ENCODE data around the gene SPRYD7.

SPRYD7 gene

DNA sequence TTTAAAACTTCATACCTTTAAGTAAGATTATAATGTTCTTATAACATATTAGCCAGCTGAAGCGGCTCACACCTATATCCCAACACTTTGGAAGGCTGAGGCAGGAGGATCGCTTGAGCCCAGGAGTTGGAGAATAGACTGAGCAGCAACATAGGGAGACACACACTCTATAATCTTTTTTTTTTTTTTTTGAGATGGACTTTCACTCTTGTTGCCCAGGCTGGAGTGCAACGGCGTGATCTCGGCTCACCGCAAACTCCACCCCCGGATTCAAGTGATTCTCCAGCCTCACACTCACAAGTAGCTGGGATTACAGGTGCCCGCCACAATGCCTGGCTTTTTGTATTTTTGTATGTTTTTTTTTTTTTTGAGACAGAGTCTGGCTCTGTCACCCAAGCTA, 37.3 kb downstream of the SPRYD7 start:
- H3K9me3 Mint-ChIP-seq = no peaks in the 10 kb centered on the region
- no peak overlapping the region for H3K27ac Mint-ChIP-seq
- no peaks in the 10 kb centered on the region for H3K4me1 Mint-ChIP-seq
- no peak overlapping the region for H3K4me3 Mint-ChIP-seq
- H3K36me3 Mint-ChIP-seq = no peaks in the 10 kb centered on the region
- H3K27me3 Mint-ChIP-seq = no peaks in the 10 kb centered on the region

GRCh38 chr13:49897713-49898112, 38.4 kb downstream of the SPRYD7 start:
- H3K36me3 Mint-ChIP-seq = no peaks in the 10 kb centered on the region
- no peak overlapping the region for H3K4me3 Mint-ChIP-seq
- no peaks in the 10 kb centered on the region for H3K9me3 Mint-ChIP-seq
- H3K4me1 Mint-ChIP-seq = no peaks in the 10 kb centered on the region
- H3K27ac Mint-ChIP-seq = no peak overlapping the region
- H3K27me3 Mint-ChIP-seq = no peaks in the 10 kb centered on the region

GRCh38 chr13:49895826-49896225, 40.3 kb downstream of the SPRYD7 start:
- Mint-ChIP-seq H3K4me3 (no peak overlapping the region), H3K4me1 (no peaks in the 10 kb centered on the region), H3K27ac (no peak overlapping the region), H3K9me3 (no peaks in the 10 kb centered on the region), H3K27me3 (no peaks in the 10 kb centered on the region), H3K36me3 (no peaks in the 10 kb centered on the region)

DNA sequence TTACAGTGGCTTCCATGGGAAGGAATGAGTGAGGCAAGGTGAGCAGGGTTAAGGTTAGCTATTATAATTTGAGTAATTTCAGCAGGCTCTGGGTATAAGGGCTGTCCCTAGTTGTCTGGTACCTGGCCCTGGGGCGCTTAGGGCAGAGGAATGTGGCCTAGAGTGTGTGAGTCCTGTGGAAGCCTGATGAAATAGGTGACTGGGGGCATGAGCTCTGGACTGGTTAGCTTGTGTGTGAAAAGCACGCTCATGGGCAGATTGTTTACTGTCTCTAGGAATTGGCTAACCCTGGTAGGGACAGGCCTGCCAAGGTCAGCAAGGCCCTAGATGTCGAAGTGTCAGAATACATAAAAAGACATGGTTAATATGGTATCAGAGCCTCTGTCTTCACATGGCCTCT, 42.5 kb downstream of the SPRYD7 start:
- Mint-ChIP-seq H3K4me1 (no peaks in the 10 kb centered on the region), H3K27me3 (no peaks in the 10 kb centered on the region), H3K36me3 (no peaks in the 10 kb centered on the region), H3K9me3 (no peaks in the 10 kb centered on the region), H3K27ac (no peak overlapping the region), H3K4me3 (no peak overlapping the region)

DNA sequence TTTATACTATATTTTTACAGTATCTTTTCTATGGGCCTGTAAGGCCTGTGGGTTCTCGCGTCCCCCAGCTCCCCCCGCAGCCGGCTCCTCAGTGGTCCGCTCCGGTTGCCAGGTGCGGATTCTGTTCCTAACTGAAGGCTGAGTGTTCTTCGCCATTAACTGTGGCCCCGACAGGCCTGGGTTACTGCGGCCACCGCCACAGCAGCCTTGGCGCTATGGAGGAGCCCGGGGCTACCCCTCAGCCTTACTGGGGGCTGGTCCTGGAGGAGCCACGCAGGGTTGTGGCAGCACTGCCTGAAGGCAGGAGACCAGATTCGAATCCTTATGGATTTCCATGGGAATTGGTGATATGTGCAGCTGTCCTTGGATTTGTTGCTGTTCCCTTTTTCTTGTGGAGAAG, 45.8 kb downstream of the SPRYD7 start:
- Mint-ChIP-seq H3K9me3 (no peaks in the 10 kb centered on the region), H3K27me3 (no peaks in the 10 kb centered on the region), H3K27ac (no peak overlapping the region), H3K4me1 (no peaks in the 10 kb centered on the region), H3K36me3 (no peaks in the 10 kb centered on the region), H3K4me3 (no peak overlapping the region)

- H3K36me3 Mint-ChIP-seq = peaks cover 6% of the 10 kb centered on the region
- no peaks in the 10 kb centered on the region for H3K4me1 Mint-ChIP-seq
- peaks cover 11% of the 10 kb centered on the region for H3K27me3 Mint-ChIP-seq
- H3K27ac Mint-ChIP-seq = no peak overlapping the region
- peaks cover 11% of the 10 kb centered on the region for H3K9me3 Mint-ChIP-seq
- H3K4me3 Mint-ChIP-seq = no peak overlapping the region
These were observed 57.5 kb downstream of the SPRYD7 start for GRCh38 chr13:49878682-49879081.

- H3K27ac Mint-ChIP-seq = no peak overlapping the region
- no peaks in the 10 kb centered on the region for H3K4me1 Mint-ChIP-seq
- peaks cover 11% of the 10 kb centered on the region for H3K27me3 Mint-ChIP-seq
- H3K36me3 Mint-ChIP-seq = peaks cover 6% of the 10 kb centered on the region
- H3K4me3 Mint-ChIP-seq = no peak overlapping the region
- peaks cover 11% of the 10 kb centered on the region for H3K9me3 Mint-ChIP-seq
These were observed 58.4 kb downstream of the SPRYD7 start for GRCh38 chr13:49877629-49878218.

DNA sequence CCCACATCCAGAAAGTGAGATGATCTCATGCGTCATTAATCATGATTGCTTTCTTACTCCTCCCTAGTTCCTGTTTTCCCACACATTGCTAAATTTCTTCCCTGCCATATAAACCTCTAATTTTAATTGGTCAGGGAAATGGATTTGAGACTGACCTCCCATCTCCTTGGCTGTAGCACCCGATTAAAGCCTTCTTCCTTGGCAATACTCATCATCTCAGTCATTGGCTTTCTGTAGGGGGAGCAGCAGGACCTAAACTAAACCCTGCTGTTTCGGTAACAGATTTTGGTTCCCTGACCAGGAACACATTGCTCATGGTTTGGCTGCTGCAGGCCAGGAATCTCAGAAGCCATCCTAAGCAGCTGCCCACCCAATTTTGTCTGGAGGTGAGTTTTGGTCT, 61.7 kb downstream of the SPRYD7 start:
- Mint-ChIP-seq H3K4me1 (no peaks in the 10 kb centered on the region), H3K9me3 (peaks cover 11% of the 10 kb centered on the region), H3K36me3 (peaks cover 6% of the 10 kb centered on the region), H3K27ac (no peak overlapping the region), H3K27me3 (peaks cover 2% of the 10 kb centered on the region), H3K4me3 (no peak overlapping the region)

- H3K4me1 Mint-ChIP-seq = no peaks in the 10 kb centered on the region
- H3K4me3 Mint-ChIP-seq = no peak overlapping the region
- peaks cover 4% of the 10 kb centered on the region for H3K9me3 Mint-ChIP-seq
- no peak overlapping the region for H3K27ac Mint-ChIP-seq
- H3K36me3 Mint-ChIP-seq = peaks cover 3% of the 10 kb centered on the region
- H3K27me3 Mint-ChIP-seq = no peaks in the 10 kb centered on the region
These were observed 66.6 kb downstream of the SPRYD7 start for GRCh38 chr13:49869519-49869918.

DNA sequence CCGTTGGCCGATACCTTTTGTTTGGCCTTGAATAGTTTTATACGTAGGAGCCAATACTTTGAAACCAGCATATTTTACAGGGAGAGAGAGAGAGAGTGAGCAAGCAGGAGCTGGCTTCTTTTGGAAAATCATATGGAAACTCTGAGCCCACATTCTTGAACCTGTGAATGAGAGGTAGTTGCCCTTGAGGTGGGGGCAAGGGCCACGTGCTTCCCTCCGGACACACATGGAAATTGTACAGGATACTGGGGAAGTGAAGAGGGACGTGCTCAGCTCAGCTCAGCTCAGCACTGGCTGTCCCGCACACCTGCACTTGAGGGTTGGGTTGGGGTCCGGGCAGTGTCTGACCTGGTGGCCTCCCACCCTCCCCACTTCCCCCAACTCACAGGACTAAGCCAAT, 68.3 kb downstream of the SPRYD7 start:
- Mint-ChIP-seq H3K27ac (no peak overlapping the region), H3K4me3 (no peak overlapping the region), H3K27me3 (no peaks in the 10 kb centered on the region), H3K4me1 (no peaks in the 10 kb centered on the region), H3K36me3 (no peaks in the 10 kb centered on the region), H3K9me3 (no peaks in the 10 kb centered on the region)

DNA sequence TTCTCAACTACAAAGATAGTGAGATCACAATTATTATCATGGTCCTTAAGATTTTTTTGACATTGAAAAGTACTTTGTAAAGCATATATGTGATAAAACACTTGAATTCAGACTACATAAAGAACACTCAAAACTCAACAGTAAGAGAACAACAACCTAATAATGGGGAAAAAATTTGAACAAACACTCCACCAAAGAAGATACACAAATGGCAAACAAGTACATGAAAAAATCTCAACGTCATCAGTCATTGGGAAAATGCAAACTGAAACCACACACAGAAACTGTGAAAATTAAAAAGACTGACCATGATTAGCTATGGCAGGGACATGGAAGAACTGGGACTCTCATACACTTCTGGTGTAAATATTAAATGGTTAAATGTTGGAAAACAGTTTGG, 70.9 kb downstream of the SPRYD7 start:
- Mint-ChIP-seq H3K27me3 (no peaks in the 10 kb centered on the region), H3K4me3 (no peak overlapping the region), H3K9me3 (no peaks in the 10 kb centered on the region), H3K27ac (no peak overlapping the region), H3K36me3 (no peaks in the 10 kb centered on the region), H3K4me1 (no peaks in the 10 kb centered on the region)

GRCh38 chr13:49864509-49864908, 71.6 kb downstream of the SPRYD7 start:
- no peak overlapping the region for H3K4me3 Mint-ChIP-seq
- no peaks in the 10 kb centered on the region for H3K4me1 Mint-ChIP-seq
- H3K27me3 Mint-ChIP-seq = no peaks in the 10 kb centered on the region
- no peak overlapping the region for H3K27ac Mint-ChIP-seq
- H3K36me3 Mint-ChIP-seq = no peaks in the 10 kb centered on the region
- no peaks in the 10 kb centered on the region for H3K9me3 Mint-ChIP-seq

Data from activated naive CD4-positive, alpha-beta T cell treated with anti-CD3 and anti-CD28 coated beads, Interleukin-2, amount 50 U/mL, for 24 hours (primary cell).